GM08714 (cell line): Measurements from ENCODE around the gene HABP4.
"Not testable (repeated sequence)": the region's sequence is repeated elsewhere in the genome, so short reads cannot be mapped to it uniquely, and the experiment has no call there.

ENCODE experiments used
- H3K4me3 ChIP-seq: fragments of 200-500 bp; sonication (Bioruptor generic); 2 replicates; pipeline ENCODE4 v1.5.1; 2014; ENCODE audit warnings: mild to moderate bottlenecking, low read length, inconsistent platforms
- ZNF274 ChIP-seq: IDR thresholded peaks from 2 replicates; pipeline ENCODE4 v1.6.1; 2012; ENCODE audit warnings: mild to moderate bottlenecking, low read depth, low read length

The HABP4 gene

GRCh38 chr9:96491880-96492525, 42.0 kb downstream of the HABP4 start:
- H3K4me3 ChIP-seq, result no peak overlapping the region
- TF ChIP-seq ZNF274, result no peak

- no peak for TF ChIP-seq ZNF274
- H3K4me3 ChIP-seq, result no peak overlapping the region
Observed at GRCh38 chr9:96492993-96493531, 43.1 kb downstream of the HABP4 start.

DNA sequence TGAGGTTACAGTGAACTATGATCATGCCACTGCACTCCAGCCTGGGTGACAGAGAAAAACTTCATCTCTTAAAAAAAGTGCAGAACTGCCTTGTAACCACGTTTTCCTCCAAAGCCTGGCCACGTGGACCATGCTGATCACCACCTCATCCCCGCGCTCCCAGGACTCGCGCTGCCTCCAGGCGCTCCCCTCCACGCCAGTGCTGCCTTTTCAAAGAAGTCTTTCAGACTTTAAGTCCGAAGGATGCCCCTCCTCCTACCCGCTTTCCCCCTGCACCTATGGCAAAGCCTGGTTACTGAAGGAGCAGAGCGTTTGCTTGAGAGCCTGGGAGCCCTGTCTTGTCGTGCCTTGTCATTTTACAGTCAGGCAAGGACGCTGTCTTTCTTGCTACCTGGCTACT, 43.8 kb downstream of the HABP4 start:
- TF ChIP-seq ZNF274, result no peak
- H3K4me3 ChIP-seq, result no peak overlapping the region

- H3K4me3 ChIP-seq, result no peak overlapping the region
Observed at GRCh38 chr9:96494215-96494800, 44.3 kb downstream of the HABP4 start.

GRCh38 chr9:96495341-96495740, 45.4 kb downstream of the HABP4 start:
- H3K4me3 ChIP-seq, result no peak overlapping the region
- TF ChIP-seq ZNF274, result no peak

More at GRCh38 chr9:96494215-96494800, 44.3 kb downstream of the HABP4 start:
- TF ChIP-seq ZNF274, result no peak

DNA sequence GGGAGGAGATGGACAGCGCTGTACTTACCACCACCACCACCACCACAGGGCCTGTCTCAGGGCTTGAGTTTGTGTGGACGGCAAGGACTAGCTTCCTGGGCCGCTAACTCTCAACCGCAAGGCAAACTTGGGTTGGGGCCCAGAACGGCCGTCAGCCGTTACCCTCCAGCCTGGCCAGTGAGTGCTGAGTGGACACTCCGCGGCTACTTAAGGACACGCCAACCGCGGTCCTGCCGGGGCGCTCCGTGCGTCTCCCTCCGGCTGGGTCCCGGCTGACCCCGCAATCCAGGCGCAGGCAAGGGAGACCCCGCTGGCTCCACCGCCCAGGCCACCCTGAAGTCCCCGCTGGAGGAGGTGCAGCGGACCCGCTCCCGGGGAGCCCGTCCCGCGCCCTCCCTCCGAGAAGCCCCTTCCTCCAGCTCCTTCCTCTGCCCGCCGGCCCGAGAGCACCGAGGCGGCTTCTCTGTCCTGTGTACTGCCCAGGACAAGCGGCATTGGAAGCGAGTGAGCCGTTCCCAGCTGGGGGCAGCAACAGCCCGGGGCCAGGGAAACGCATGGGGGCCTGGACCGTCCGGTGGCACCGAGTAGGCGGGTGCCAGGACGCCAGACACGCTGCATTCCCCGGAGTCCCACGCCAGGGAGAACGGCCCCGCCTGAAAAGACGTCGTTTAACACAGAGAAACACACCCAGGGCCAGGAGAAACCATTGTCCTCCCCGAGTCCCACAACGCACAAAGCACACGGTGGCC, 46.6 kb downstream of the HABP4 start:
- no peak for TF ChIP-seq ZNF274
- H3K4me3 ChIP-seq, result no peak overlapping the region

- H3K4me3 ChIP-seq, result no peak overlapping the region
- no peak for TF ChIP-seq ZNF274
Observed at GRCh38 chr9:96497117-96497399, 47.1 kb downstream of the HABP4 start.

- H3K4me3 ChIP-seq, result no peak overlapping the region
- TF ChIP-seq ZNF274, result no peak
Observed at GRCh38 chr9:96498796-96499195, 48.8 kb downstream of the HABP4 start.

GRCh38 chr9:96499257-96499656, 49.3 kb downstream of the HABP4 start:
- no peak for TF ChIP-seq ZNF274
- no peak overlapping the region for H3K4me3 ChIP-seq

GRCh38 chr9:96500696-96501632, 51.0 kb downstream of the HABP4 start:
- no peak overlapping the region for H3K4me3 ChIP-seq
- TF ChIP-seq ZNF274, result no peak

DNA sequence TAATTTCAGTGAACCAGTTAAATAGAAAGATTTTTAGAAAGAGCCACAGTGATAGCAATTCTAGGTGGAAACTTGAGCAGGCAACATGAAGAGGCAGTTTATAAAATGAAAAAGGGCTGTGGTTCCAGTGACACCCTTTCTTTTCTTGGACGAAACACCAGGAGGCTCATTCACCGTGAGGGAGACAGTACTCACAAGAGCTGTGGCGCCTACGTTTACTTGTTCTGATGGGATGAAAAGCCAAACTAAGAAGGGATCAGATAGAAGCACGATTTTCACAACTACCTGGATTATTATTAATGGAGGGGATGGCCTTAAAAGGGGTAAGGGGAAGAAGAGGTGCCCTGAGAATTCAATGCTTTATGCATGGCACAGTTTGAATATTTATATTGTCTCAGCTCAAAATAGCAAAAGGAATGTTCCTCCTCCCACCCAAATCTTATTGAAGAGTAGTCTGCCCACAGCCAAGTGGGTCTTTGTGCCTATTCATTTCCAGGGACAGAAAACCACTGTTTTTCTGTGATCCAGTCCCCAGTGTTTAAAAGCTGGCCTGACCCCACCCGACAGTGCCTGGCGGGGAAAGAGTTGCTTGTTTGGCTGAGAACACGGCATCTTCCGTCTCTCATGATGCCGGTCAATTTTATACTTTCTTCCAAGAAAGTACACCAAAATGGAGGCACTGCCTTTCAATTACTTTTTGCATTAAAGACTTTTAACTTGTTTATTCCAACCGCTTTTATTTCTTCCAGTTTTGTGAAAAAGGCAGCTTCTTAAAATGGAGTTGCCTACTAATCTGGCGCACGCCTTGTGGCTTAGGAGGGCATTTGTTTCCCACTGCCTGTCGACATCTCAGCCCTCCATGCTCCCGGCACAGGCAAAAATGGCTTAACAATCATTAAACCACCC, 51.9 kb downstream of the HABP4 start:
- no peak overlapping the region for H3K4me3 ChIP-seq

DNA sequence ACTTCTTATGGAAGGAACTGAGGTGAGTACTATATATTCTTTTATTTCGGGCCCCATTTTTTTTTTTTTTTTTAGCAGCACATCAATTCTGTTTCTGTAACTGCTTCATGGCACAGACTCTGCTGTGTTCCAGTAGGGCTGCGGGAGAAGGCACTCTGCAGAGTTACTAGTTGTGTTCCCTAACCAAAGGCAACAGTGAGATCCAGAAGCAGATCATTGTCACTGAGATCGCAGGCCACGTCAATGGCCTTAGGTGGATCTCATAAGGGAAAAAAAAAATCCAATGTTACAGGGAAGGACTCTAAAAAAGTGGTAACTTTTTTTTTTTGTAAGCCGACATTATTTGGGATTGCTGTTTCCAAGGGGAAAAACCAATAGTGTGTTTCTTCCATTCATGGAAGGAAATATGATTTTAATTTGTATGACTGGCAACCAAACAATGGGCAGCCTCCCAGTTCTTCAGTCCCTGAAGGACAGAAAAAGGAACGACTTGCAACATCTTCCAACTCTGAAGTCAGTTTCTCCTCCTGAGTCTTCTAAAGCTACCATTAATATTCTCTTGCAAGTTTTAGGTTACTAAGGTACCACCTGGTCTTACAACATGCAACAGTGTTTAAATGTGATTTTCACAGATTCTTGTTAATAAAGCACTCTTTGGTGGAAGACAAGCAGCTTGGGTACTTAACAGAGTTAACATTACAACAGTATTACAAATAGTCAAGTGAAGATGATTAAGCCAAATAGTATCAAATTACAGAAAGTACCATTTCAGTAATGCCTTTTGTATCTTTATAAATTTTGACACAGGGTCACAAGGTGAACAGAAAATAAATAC, 52.8 kb downstream of the HABP4 start:
- TF ChIP-seq ZNF274, result no peak
- H3K4me3 ChIP-seq, result no peak overlapping the region

More for the DNA sequence above, 51.9 kb downstream of the HABP4 start:
- no peak for TF ChIP-seq ZNF274

DNA sequence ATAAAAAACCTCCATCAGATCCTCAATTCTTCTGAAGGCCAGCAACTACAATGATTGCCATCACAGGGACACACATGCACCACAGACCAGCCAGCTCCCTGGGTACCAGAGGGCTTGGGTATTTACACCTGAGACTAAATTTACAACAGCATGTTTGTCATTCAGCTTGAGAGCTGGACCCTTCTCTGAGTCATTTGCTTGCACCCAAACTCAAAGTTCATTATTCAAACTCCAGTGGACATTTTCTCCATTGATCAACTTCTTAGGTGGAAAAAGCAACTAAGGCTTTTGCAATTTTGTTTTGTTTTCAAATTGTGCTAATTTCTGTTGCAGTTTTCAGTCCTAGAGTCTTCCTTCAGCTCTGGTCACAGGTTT, 53.4 kb downstream of the HABP4 start:
- not testable (repeated sequence) for H3K4me3 ChIP-seq
